Measurements from ENCODE around the gene ADSS1.

Gene ADSS1

GRCh38 chr14:104723651-104724406 is at the start of gene ADSS1:
Gene ADSS1, plus strand, starts transcription at chr14:104724229. Its CDS starts 42 bp downstream, at chr14:104724271.
- DNase-seq (ENCODE audit: low spot score): peak; percentile 46

GRCh38 chr14:104675447-104675846 is 48.6 kb upstream of the ADSS1 start:
- DNase-seq (ENCODE audit: low spot score): no peak

- no peak for DNase-seq (ENCODE audit: low spot score)
These were observed 47.8 kb upstream of the ADSS1 start for GRCh38 chr14:104676130-104676693.

- DNase-seq (ENCODE audit: low spot score): no peak
These were observed 47.1 kb upstream of the ADSS1 start for GRCh38 chr14:104676694-104677511.

GRCh38 chr14:104677512-104678332 is 46.3 kb upstream of the ADSS1 start:
- peak; percentile 74 for DNase-seq (ENCODE audit: low spot score)

GRCh38 chr14:104678346-104678745 is 45.7 kb upstream of the ADSS1 start:
- DNase-seq (ENCODE audit: low spot score): no peak

- DNase-seq (ENCODE audit: low spot score): peak; percentile 72
These were observed 44.9 kb upstream of the ADSS1 start for GRCh38 chr14:104678901-104679705.

- no peak for DNase-seq (ENCODE audit: low spot score)
These were observed 43.8 kb upstream of the ADSS1 start for GRCh38 chr14:104680056-104680805.

GRCh38 chr14:104680806-104681688 is 43.0 kb upstream of the ADSS1 start:
- peak; percentile 96 for DNase-seq (ENCODE audit: low spot score)

- peak; percentile 87 for DNase-seq (ENCODE audit: low spot score)
These were observed 42.3 kb upstream of the ADSS1 start for GRCh38 chr14:104681689-104682074.

- no peak for DNase-seq (ENCODE audit: low spot score)
These were observed 41.9 kb upstream of the ADSS1 start for GRCh38 chr14:104682107-104682593.

- DNase-seq (ENCODE audit: low spot score): no peak
These were observed 40.2 kb upstream of the ADSS1 start for GRCh38 chr14:104683653-104684448.

GRCh38 chr14:104684449-104684821 is 39.6 kb upstream of the ADSS1 start:
- no peak for DNase-seq (ENCODE audit: low spot score)

- DNase-seq (ENCODE audit: low spot score): no peak
These were observed 38.6 kb upstream of the ADSS1 start for GRCh38 chr14:104685216-104685997.

GRCh38 chr14:104685998-104686610 is 37.9 kb upstream of the ADSS1 start:
- DNase-seq (ENCODE audit: low spot score): no peak

- DNase-seq (ENCODE audit: low spot score): no peak
These were observed 37.2 kb upstream of the ADSS1 start for GRCh38 chr14:104686624-104687517.
